Measurements from ENCODE around the gene ZDHHC17.

DNA sequence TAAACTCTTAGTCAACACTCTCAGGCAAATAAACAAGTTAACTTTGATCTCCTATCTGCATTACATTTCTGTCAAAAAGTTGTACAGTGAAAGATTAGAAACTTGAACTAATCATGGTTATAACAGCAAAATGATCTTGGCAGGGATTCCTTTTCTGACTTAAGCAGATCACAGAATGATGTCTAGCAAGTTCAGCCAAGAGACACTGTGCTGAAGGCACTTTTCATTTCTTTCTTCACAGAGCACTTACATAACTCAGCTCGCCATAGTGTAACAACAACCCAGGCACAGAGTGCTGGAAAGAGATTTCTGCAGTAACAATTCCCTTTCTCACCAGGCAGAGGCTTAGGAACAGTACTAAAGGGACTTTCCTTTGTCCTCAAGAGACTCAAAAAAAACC, 134.5 kb downstream of the ZDHHC17 start:
- TF ChIP-seq, protein P1, sequence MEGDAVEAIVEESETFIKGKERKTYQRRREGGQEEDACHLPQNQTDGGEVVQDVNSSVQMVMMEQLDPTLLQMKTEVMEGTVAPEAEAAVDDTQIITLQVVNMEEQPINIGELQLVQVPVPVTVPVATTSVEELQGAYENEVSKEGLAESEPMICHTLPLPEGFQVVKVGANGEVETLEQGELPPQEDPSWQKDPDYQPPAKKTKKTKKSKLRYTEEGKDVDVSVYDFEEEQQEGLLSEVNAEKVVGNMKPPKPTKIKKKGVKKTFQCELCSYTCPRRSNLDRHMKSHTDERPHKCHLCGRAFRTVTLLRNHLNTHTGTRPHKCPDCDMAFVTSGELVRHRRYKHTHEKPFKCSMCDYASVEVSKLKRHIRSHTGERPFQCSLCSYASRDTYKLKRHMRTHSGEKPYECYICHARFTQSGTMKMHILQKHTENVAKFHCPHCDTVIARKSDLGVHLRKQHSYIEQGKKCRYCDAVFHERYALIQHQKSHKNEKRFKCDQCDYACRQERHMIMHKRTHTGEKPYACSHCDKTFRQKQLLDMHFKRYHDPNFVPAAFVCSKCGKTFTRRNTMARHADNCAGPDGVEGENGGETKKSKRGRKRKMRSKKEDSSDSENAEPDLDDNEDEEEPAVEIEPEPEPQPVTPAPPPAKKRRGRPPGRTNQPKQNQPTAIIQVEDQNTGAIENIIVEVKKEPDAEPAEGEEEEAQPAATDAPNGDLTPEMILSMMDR (IDR thresholded peaks at IDR 0.05) = no peak
- TF ChIP-seq POLR2A (IDR thresholded peaks at IDR 0.05; ENCODE audit: low read depth) = no peak

Measured in esophagus muscularis mucosa (tissue), 3 donors.